Fibroblast of skin of right quadriceps (primary cell): ENCODE data around the gene NDUFA7.
"Not testable (repeated sequence)": the region's sequence is repeated elsewhere in the genome, so short reads cannot be mapped to it uniquely, and the experiment has no call there.

Experiments used
- DNase-seq: peaks from one replicate; pipeline ENCODE4 v3.0.0-alpha.2; 2013

Gene NDUFA7

GRCh38 chr19:8321067-8321985 lies at the start of gene NDUFA7, which contains the start of gene RPS28:
NDUFA7 (minus strand) TSS chr19:8321375; CDS start chr19:8321358, 17 bp downstream.
RPS28 (plus strand) TSS chr19:8321496; CDS start chr19:8321531, 35 bp downstream.
- peak; percentile 95 for DNase-seq

GRCh38 chr19:8370176-8371010 lies 49.2 kb upstream of the NDUFA7 start:
- no peak for DNase-seq

- peak; percentile 98 for DNase-seq
Observed at GRCh38 chr19:8367327-8368001, 46.3 kb upstream of the NDUFA7 start.

- DNase-seq: peak; percentile 13
Observed at GRCh38 chr19:8366961-8367326, 45.8 kb upstream of the NDUFA7 start.

GRCh38 chr19:8366121-8366581 lies 45.0 kb upstream of the NDUFA7 start:
- DNase-seq: no peak

GRCh38 chr19:8363803-8364771 lies 42.9 kb upstream of the NDUFA7 start, which contains the start of gene ANGPTL4:
ANGPTL4 (plus strand) TSS chr19:8364155; CDS start chr19:8364322, 167 bp downstream.
- peak; percentile 63 for DNase-seq

- DNase-seq: peak; percentile 95
Observed at GRCh38 chr19:8361921-8362793, 41.0 kb upstream of the NDUFA7 start.

GRCh38 chr19:8360196-8360595 lies 39.0 kb upstream of the NDUFA7 start:
- DNase-seq: no peak

GRCh38 chr19:8358948-8359347 lies 37.8 kb upstream of the NDUFA7 start:
- no peak for DNase-seq

- no peak for DNase-seq
Observed at GRCh38 chr19:8357007-8357521, 35.9 kb upstream of the NDUFA7 start.

- peak; percentile 79 for DNase-seq
Observed at GRCh38 chr19:8355631-8356402, 34.6 kb upstream of the NDUFA7 start.

- DNase-seq: not testable (repeated sequence)
Observed at GRCh38 chr19:8352845-8353244, 31.7 kb upstream of the NDUFA7 start.

GRCh38 chr19:8352134-8352827 lies 31.1 kb upstream of the NDUFA7 start:
- DNase-seq: peak; percentile 50

GRCh38 chr19:8349629-8350372 lies 28.6 kb upstream of the NDUFA7 start:
- not testable (repeated sequence) for DNase-seq

GRCh38 chr19:8343483-8343844 lies 22.3 kb upstream of the NDUFA7 start:
- no peak for DNase-seq

GRCh38 chr19:8342684-8343482 lies 21.7 kb upstream of the NDUFA7 start, which contains the start of gene KANK3:
KANK3 (minus strand) TSS chr19:8343262; CDS start chr19:8337828, 5,434 bp downstream.
- DNase-seq: peak; percentile 92

GRCh38 chr19:8342316-8342683 lies 21.1 kb upstream of the NDUFA7 start:
- no peak for DNase-seq
